ENCODE results near the gene CCDC70.

Gene CCDC70

DNA sequence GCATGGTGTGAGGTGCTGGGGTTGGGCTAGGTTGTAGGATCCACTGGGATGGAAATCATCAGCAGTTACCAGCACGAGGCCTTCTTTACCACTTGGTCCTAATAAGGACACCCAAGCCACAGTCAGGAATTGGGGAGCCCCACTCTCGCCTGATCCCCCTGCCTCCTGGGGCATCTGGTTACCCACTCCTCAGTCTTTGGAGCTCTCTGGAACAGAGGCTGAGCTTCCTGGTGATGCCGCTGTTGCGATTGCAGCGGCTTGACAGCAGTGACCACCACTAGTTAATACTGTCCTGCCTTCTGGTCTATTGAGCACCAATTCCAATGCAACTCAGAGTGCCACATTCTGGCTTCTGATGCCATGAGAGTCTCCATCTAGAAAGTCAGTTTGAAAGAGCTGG is 30.2 kb upstream of the CCDC70 start:
- no peak for DNase-seq

DNA sequence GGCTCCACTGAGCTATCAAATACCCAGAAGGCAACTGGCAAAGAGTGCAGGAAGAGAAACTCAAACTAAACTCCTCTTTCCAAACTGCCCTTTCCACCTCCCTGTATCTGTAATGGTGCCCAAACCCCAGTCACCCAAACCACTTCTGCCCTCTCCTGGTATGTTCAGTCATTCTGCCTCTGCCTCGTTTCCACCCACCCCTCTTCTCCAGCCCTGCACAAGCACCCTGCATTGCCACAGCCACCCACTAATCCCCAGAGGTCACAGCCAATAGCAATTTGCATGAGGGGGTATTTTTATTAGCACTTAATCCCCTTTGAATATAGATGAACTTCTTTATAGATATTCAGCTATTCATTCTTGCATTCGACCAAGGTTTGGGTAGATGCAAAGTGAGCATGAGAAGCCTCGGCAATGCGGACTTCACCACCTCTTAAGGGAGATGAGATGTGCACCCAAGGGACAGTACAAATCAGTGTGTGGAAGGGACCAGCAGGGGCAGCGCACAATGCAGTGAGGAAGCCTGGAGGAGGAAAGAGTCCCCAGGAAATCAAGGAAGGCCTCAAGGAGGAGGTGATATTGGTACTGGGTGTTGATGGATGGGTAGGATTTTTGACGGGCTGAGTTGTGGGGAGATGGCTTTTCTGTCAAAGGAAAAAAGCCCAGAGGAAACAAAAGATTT is 29.2 kb upstream of the CCDC70 start:
- DNase-seq: peak; percentile 14

- no peak for DNase-seq
Observed at GRCh38 chr13:51833980-51834379, 27.8 kb upstream of the CCDC70 start.

GRCh38 chr13:51834581-51835171 is 27.1 kb upstream of the CCDC70 start:
- DNase-seq: no peak

DNA sequence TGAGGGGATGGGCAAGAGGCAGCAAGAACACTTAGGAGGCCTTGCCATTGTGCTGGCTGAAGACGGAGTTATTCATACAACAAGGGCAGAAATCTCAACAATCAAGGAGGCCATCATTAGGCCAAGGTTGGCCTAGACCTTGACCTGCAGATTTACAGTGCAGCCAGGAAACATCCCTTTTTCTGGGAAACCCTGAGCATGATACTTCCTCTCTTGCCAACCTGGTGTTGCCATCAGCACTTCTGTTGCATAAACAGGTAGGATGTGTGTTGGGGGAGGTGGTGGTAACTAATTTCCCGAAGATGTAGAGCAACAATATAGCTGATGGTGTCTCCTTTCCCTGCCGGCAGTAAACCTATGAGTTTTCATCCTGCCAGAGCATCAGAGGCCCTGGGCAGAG is 24.8 kb upstream of the CCDC70 start:
- DNase-seq: no peak

DNA sequence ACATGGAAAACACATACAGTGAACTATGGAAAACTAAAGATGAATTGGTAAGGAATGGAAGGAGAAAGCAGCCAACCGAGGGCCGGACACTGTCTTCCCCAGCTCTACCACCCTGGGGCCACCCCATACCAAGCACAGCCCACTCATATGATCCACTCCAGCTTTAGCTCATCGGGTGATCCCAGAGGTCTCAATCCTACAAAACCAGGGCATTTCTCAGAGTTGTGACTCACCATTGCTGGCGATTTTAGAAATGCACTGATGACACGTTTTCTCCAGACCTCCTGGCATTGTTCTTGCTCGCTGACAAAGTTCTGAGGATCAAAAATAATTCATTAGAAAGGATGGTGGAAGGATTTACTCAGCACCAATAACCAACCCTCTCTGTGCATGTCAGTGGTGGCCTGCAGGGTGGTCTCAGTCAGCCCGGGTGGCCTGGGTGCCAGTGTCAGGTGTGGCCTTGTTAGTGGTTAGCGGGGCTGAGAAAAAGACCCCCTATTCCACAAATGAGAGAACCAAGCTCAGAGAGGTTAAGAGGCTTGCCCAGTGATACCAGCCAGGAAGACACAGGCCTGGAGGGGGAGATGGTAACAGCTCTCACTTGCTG is 23.4 kb upstream of the CCDC70 start:
- DNase-seq: no peak

- DNase-seq: no peak
Observed at GRCh38 chr13:51839711-51840540, 21.8 kb upstream of the CCDC70 start.

DNA sequence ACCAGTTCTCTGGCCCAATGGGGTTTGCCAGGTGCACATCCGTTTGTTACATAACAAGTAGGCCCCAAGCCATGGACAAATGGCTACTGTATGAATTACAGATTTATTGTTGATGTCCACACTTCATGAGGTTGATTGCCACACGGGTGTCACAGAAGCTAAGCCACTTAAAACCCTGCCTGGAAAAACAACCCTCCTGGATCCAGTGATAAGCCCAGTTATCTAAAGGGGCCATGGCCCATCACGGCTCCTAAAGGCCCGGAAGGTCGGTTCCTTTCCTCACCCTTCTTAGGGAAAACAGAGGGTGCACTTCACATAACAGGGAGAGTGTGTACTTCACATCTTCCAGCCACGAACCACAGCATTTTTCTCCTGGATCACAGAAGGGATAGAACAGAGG is 20.9 kb upstream of the CCDC70 start:
- no peak for DNase-seq

DNA sequence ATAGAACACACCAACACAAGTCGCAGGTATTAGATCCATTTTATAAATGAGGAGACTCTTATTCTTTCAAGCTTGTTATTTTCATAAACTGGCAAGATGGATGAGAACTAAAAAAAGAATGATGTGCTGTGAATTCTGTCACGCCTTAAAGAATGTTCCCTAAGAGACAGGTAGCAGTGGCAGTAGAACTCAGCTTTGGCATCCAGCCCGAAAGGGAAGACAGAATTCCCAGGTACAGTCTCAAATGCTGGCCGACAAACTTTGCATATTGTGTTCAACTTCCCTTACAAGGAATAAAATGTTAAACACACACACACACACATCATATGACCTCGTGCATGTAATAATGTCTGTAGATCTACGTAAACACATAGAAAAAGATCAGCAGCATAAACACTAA is 20.0 kb upstream of the CCDC70 start:
- DNase-seq: peak; percentile 37

- no peak for DNase-seq
Observed at GRCh38 chr13:51843529-51843928, 18.2 kb upstream of the CCDC70 start.

- peak; percentile 69 for DNase-seq
Observed at GRCh38 chr13:51844862-51845573, 16.8 kb upstream of the CCDC70 start, which contains the start of gene TMEM272. Gene TMEM272 (minus strand): TSS chr13:51845177. CDS start chr13:51838530, 6,647 bp downstream.

- no peak for DNase-seq
Observed at GRCh38 chr13:51845574-51846318, 16.0 kb upstream of the CCDC70 start.

GRCh38 chr13:51846756-51847155 is 15.0 kb upstream of the CCDC70 start:
- no peak for DNase-seq

DNA sequence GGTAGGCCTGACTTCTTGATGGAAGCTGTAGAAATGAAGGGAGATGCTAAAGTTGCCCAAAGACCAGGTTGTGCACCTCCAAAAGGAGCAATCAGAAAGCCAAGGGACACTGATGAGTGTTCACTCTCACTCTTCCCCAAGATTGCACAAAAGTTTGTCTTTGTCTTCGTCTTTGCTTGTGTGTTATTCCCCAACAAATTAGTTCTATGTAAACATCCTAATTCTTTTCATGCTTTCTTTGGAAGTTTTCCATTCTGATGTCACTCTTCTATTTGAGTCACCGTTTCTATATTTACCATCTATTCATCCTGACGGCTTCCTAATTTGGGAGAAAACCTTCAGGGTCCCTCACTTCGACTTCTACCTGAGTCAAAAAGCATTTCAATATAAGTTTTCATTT is 13.1 kb upstream of the CCDC70 start:
- no peak for DNase-seq

DNA sequence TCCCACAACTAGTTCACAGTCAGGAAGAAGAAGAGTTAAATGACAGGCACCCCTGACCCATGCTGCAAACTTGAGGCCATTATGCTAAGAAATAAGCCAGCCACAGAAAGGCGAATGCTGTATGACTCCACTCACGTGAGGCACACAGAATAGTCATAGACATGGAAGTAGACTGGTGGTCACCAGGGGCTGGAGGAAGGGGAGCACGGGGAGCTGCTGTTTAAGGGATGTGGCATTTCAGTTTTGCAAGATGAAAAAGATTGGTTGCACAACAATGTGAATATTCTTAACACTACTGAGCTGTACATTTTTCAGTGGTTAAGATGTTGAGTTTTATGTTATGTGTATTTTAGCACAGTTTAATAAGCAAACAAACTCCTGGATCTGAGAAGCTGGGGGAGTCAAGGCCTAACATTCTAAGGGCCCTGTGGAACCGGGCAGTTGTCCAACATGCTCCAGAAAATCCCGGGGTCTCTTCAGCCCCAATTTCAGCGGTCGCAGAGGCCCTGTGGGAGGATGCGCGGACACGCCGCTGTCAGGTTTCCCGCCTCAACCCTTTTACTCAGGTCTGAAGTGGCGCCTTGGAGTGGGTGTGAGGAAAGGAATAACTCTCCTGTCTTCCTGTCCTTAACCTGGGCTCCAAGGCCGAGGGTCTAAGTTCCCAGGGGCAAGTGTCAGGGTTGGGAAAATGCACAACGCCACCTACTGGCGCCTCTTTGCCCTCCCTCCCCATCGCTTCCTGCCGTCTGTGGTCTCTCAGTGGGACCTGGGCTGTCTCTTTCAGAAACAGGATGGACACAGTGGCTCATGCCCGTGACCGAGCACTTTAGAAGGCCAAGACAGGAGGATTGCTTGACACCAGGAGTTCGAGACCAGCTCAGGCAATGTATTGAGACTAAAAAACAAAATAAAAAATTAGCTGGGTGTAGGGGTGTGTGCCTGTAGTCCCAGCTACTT is 12.3 kb upstream of the CCDC70 start:
- no peak for DNase-seq

DNA sequence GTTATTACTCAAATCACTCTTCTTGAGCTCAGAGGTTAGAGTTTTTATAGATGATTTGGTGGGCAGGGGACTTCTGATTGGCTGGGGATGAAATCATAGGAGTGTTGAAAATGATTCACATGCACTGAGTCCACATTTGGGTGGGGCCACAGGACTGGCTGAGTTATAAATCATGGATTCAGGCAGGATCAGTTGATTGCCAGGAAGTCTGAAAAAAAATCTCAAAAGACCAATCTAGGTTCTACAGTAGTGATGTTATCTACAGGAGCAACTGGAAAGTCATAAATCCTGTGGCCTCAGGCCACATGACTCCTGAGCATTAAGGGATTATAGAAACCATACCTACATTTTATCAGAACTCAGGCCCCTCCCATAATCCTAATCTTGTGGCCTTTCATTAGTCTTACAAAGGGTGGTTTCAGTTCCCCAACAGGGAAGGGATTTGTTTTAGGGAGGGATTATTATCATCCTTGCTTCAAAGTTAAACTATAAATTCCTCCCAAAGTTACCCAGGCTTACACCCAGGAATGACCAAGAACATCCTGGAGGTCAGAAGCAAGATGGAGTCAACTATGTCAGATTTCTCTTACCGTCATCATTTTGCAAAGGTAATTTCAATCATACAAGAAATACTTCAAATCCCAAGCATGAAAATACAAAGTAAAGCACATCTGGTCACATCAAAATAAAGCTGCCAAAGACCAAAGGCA is 5.6 kb upstream of the CCDC70 start:
- no peak for DNase-seq

DNA sequence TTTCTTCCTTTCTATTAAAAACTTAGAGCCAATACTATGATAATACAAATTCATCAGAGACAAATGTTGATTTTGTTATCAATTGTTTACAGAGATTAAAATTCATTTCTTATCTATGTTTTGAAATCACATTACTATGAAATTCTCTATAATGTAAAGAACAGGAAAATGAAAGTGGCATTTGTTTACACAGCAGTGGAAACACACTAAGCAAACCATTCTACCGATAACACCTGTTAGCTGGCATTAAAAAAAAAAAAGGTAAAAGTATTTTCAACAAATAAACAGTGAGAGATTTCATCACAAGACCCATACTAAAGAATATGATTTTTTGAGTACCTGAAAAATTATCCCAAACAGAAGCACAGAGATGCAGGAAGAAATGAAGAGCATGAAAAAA is 4.8 kb upstream of the CCDC70 start:
- DNase-seq: no peak

GRCh38 chr13:51858433-51859247 is 3.1 kb upstream of the CCDC70 start:
- DNase-seq: no peak

- DNase-seq: no peak
Observed at GRCh38 chr13:51862957-51863356, 1.2 kb downstream of the CCDC70 start.

Data from NCI-H526 treated with DMSO at 0.1 percent for 48 hours (cell line).